WTC11 (cell line): Measurements from ENCODE around the gene MIAT. TPM values are rescaled to one million over a fixed set of nuclear protein-coding genes. Genes with fewer than 3 reads are reported as not detected.
A peak's percentile ranks its signal among the peaks of the same experiment; 100 is the strongest.

Source experiments
- ATAC-seq: fragments of 200-7000 bp; cut with Tn5 transposase; 2 replicates; pipeline ENCODE4 v1.10.0; 2021; ENCODE audit warnings: mild to moderate bottlenecking, moderate library complexity
- CTCF ChIA-PET: fragments of 300-600 bp; sonication (Branson Sonifier 250); formaldehyde crosslinking; loops from one replicate; lab custom pipeline; 2021; ENCODE audit warnings: antibody characterized with exemption; lab: Charles Lee
- POLR2A ChIA-PET: fragments of 350-600 bp; sonication (Branson Sonifier 250); formaldehyde crosslinking; loops from one replicate; lab custom pipeline; 2021; ENCODE audit warnings: antibody characterized with exemption; lab: Charles Lee
- DNase-seq: peaks from one replicate; pipeline ENCODE4 v3.0.0; 2021; ENCODE audit warnings: low spot score
- H3K27ac Mint-ChIP-seq: 2 replicates; pipeline ENCODE4 v1.8.0; 2021; ENCODE audit warnings: mixed read lengths
- H3K27me3 Mint-ChIP-seq: 2 replicates; pipeline ENCODE4 v1.8.0; 2021; ENCODE audit warnings: low read depth, mild to moderate bottlenecking, moderate library complexity, mixed read lengths
- H3K36me3 Mint-ChIP-seq: 2 replicates; pipeline ENCODE4 v1.8.0; 2021; ENCODE audit warnings: mixed read lengths
- H3K4me1 Mint-ChIP-seq: 2 replicates; pipeline ENCODE4 v1.8.0; 2022; ENCODE audit warnings: mixed read lengths
- H3K4me3 Mint-ChIP-seq: 2 replicates; pipeline ENCODE4 v1.8.0; 2021; ENCODE audit warnings: mild to moderate bottlenecking, moderate library complexity, mixed read lengths
- H3K9me3 Mint-ChIP-seq: 2 replicates; pipeline ENCODE4 v1.8.0; 2021; ENCODE audit warnings: mixed read lengths
- ELF4 ChIP-seq: sonication (generic); formaldehyde crosslinking; IDR thresholded peaks from 2 replicates; pipeline ENCODE4 v1.8.1; 2022; ENCODE audit warnings: low read depth, mild to moderate bottlenecking, moderate library complexity, missing genetic modification reagents
- ETV6 ChIP-seq: sonication (generic); formaldehyde crosslinking; IDR thresholded peaks from 2 replicates; pipeline ENCODE4 v1.8.1; 2022; ENCODE audit warnings: mild to moderate bottlenecking, missing genetic modification reagents
- JAZF1 ChIP-seq: fragments of 250-450 bp; sonication (Bioruptor Pico); IDR thresholded peaks from 2 replicates; pipeline ENCODE4 v1.9.0; 2021; ENCODE audit warnings: moderate library complexity, mild to moderate bottlenecking, inconsistent platforms
- RELA ChIP-seq: sonication (generic); formaldehyde crosslinking; IDR thresholded peaks from 2 replicates; pipeline ENCODE4 v1.8.1; 2022; ENCODE audit warnings: missing genetic modification reagents, mild to moderate bottlenecking, borderline replicate concordance
- TP53 ChIP-seq: sonication (generic); formaldehyde crosslinking; IDR thresholded peaks from 2 replicates; pipeline ENCODE4 v1.8.1; 2023; ENCODE audit warnings: mild to moderate bottlenecking, missing genetic modification reagents
- ZBTB21 ChIP-seq: sonication (generic); formaldehyde crosslinking; IDR thresholded peaks from 2 replicates; pipeline ENCODE4 v1.8.1; 2023; ENCODE audit warnings: mild to moderate bottlenecking, missing genetic modification reagents, borderline replicate concordance
- ZNF317 ChIP-seq: sonication (generic); formaldehyde crosslinking; IDR thresholded peaks from 2 replicates; pipeline ENCODE4 v1.8.1; 2023; ENCODE audit warnings: low read depth, mild to moderate bottlenecking, moderate library complexity, missing genetic modification reagents, borderline replicate concordance
- ZNF416 ChIP-seq: fragments of 250-450 bp; sonication (Bioruptor Pico); IDR thresholded peaks from 2 replicates; pipeline ENCODE4 v1.9.0; 2021; ENCODE audit warnings: mild to moderate bottlenecking, inconsistent platforms
- total RNA-seq: library from RNA; stranded (reverse); gene quantifications from 3 replicates; pipeline ENCODE4 v1.2.3, GENCODE V29; 2021
- TF ChIP-seq, protein P1 (sequence below): fragments of 200-600 bp; IDR thresholded peaks from 2 replicates; pipeline ENCODE4 v1.8.0; 2022; ENCODE audit warnings: antibody characterized with exemption
- TF ChIP-seq, protein P2 (sequence below): sonication (generic); formaldehyde crosslinking; IDR thresholded peaks from 2 replicates; pipeline ENCODE4 v1.8.1; 2022; ENCODE audit warnings: mild to moderate bottlenecking, moderate library complexity, missing genetic modification reagents
- TF ChIP-seq, protein P3 (sequence below): sonication (generic); formaldehyde crosslinking; IDR thresholded peaks from 2 replicates; pipeline ENCODE4 v1.8.0; 2022; ENCODE audit warnings: mild to moderate bottlenecking, missing genetic modification reagents
- TF ChIP-seq, protein P4 (sequence below): sonication (generic); formaldehyde crosslinking; IDR thresholded peaks from 2 replicates; pipeline ENCODE4 v1.8.1; 2023; ENCODE audit warnings: mild to moderate bottlenecking, moderate library complexity, missing genetic modification reagents
- TF ChIP-seq, protein P5 (sequence below): sonication (generic); formaldehyde crosslinking; IDR thresholded peaks from 2 replicates; pipeline ENCODE4 v1.8.1; 2022; ENCODE audit warnings: low read depth, missing genetic modification reagents, borderline replicate concordance
- TF ChIP-seq, protein P6 (sequence below): sonication (generic); formaldehyde crosslinking; conservative IDR thresholded peaks from 2 replicates; pipeline ENCODE4 v1.8.1; 2022; ENCODE audit warnings: mild to moderate bottlenecking, missing genetic modification reagents
- TF ChIP-seq, protein P7 (sequence below): sonication (generic); formaldehyde crosslinking; IDR thresholded peaks from 2 replicates; pipeline ENCODE4 v1.8.0; 2022; ENCODE audit warnings: mild to moderate bottlenecking, missing genetic modification reagents

The MIAT gene
- total RNA-seq, 1 experiment from 2014 or later, result 50.7 TPM

DNA sequence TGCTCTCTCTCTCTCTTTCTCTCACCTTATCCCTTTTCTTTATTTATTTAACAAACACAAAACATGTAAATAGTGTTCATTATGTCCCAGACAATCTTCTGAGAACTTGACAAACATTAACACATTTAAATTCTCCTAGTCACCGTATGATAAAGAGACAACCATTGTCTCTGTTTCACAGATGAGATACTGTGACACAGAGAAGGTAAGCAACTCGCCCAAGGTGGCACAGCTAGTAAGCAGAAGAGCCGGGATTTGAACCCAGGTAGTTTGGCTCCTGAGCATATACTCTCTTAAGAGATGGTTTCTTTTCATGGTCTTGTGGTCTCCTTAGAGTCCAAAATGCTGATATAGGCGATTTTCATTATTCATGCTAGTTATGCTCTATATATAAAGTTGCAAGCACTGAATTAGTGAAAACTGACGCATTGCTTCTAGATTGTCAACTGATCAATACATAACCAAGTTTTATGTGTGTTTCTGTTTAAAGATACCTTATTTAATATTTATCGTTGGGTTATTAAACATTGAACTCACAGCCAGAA, 58.1 kb downstream of the MIAT start (continued):
- TF ChIP-seq, protein P1, sequence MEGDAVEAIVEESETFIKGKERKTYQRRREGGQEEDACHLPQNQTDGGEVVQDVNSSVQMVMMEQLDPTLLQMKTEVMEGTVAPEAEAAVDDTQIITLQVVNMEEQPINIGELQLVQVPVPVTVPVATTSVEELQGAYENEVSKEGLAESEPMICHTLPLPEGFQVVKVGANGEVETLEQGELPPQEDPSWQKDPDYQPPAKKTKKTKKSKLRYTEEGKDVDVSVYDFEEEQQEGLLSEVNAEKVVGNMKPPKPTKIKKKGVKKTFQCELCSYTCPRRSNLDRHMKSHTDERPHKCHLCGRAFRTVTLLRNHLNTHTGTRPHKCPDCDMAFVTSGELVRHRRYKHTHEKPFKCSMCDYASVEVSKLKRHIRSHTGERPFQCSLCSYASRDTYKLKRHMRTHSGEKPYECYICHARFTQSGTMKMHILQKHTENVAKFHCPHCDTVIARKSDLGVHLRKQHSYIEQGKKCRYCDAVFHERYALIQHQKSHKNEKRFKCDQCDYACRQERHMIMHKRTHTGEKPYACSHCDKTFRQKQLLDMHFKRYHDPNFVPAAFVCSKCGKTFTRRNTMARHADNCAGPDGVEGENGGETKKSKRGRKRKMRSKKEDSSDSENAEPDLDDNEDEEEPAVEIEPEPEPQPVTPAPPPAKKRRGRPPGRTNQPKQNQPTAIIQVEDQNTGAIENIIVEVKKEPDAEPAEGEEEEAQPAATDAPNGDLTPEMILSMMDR, result no peak
- TF ChIP-seq RELA (CRISPR knock-in tag), result no peak
- TF ChIP-seq, all 79 proteins: peak for 0

DNA sequence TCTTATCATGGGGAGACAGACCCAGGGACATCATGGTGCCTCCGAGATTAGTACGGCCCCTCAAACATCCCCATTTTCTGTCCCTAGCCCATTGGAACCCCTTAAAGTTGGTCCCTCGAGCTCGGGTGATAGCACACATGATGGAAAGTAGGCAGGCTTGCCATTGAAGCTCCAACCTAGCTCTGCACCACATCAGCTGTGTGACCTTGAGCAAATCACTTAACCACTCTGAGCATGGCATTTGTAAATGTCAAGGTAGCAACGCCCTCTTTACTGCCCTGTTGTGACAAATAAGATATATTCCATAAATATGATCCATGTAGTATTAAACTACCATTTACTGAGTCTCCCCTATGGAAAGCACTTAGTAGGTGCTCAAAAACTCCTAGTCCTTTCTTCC, 61.1 kb downstream of the MIAT start:
- Mint-ChIP-seq H3K27me3 (no peaks in the 10 kb centered on the region), H3K9me3 (no peaks in the 10 kb centered on the region), H3K4me1 (peaks cover 9% of the 10 kb centered on the region), H3K36me3 (no peaks in the 10 kb centered on the region), H3K27ac (no peak overlapping the region; the same call in 1 of the 2 replicates), H3K4me3 (no peak overlapping the region)
- POLR2A ChIA-PET, result no interaction called here
- CTCF ChIA-PET, result interaction anchor here (0.6 kb wide), 1 partner anchor 654 kb away, joined by 3 read pairs; no protein-coding TSS in a partner anchor
- ATAC-seq, result no peak
- TF ChIP-seq ETV6 (CRISPR knock-in tag) (no peak), JAZF1 (CRISPR knock-in tag) (no peak), ELF4 (CRISPR knock-in tag) (no peak)
- TF ChIP-seq, protein P2, sequence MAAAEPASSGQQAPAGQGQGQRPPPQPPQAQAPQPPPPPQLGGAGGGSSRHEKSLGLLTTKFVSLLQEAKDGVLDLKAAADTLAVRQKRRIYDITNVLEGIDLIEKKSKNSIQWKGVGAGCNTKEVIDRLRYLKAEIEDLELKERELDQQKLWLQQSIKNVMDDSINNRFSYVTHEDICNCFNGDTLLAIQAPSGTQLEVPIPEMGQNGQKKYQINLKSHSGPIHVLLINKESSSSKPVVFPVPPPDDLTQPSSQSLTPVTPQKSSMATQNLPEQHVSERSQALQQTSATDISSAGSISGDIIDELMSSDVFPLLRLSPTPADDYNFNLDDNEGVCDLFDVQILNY (CRISPR knock-in tag), result no peak
- TF ChIP-seq, protein P3, sequence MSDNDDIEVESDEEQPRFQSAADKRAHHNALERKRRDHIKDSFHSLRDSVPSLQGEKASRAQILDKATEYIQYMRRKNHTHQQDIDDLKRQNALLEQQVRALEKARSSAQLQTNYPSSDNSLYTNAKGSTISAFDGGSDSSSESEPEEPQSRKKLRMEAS, result no peak
- TF ChIP-seq, protein P4, sequence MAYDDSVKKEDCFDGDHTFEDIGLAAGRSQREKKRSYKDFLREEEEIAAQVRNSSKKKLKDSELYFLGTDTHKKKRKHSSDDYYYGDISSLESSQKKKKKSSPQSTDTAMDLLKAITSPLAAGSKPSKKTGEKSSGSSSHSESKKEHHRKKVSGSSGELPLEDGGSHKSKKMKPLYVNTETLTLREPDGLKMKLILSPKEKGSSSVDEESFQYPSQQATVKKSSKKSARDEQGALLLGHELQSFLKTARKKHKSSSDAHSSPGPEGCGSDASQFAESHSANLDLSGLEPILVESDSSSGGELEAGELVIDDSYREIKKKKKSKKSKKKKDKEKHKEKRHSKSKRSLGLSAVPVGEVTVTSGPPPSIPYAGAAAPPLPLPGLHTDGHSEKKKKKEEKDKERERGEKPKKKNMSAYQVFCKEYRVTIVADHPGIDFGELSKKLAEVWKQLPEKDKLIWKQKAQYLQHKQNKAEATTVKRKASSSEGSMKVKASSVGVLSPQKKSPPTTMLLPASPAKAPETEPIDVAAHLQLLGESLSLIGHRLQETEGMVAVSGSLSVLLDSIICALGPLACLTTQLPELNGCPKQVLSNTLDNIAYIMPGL, result no peak
- TF ChIP-seq, protein P5, sequence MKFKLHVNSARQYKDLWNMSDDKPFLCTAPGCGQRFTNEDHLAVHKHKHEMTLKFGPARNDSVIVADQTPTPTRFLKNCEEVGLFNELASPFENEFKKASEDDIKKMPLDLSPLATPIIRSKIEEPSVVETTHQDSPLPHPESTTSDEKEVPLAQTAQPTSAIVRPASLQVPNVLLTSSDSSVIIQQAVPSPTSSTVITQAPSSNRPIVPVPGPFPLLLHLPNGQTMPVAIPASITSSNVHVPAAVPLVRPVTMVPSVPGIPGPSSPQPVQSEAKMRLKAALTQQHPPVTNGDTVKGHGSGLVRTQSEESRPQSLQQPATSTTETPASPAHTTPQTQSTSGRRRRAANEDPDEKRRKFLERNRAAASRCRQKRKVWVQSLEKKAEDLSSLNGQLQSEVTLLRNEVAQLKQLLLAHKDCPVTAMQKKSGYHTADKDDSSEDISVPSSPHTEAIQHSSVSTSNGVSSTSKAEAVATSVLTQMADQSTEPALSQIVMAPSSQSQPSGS (CRISPR knock-in tag), result no peak
- TF ChIP-seq, protein P6, sequence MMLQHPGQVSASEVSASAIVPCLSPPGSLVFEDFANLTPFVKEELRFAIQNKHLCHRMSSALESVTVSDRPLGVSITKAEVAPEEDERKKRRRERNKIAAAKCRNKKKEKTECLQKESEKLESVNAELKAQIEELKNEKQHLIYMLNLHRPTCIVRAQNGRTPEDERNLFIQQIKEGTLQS, result no peak
- TF ChIP-seq, all 79 proteins: peak for 0
- no peak for DNase-seq

DNA sequence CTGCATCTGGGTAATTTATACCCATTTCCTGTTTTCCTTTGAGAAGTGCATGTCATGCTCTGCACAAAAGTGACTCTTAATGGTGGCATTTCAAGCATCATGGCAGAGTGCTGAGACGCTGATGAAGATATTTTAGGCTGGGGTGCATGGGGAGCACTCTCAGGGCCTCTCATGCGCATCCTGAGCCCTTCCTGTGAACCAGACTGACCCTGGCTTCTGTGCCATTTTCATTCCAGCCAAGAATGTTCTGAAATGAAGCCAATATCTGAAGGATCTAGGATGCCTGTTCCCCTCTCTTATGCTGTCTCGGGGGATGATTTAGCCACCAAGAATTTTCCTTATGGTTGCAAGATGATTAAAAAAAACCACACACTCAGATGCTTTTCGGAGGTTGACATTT, 61.5 kb downstream of the MIAT start:
- DNase-seq (no peak), ATAC-seq (no peak)
- ChIA-PET CTCF (interaction anchor here (0.6 kb wide), 1 partner anchor 653 kb away, joined by 3 read pairs; no protein-coding TSS in a partner anchor), POLR2A (no interaction called here)
- Mint-ChIP-seq H3K36me3 (no peaks in the 10 kb centered on the region), H3K4me1 (peaks cover 9% of the 10 kb centered on the region), H3K27ac (peak overlapping the region; percentile 26; the same call in 1 of the 2 replicates), H3K4me3 (no peak overlapping the region), H3K9me3 (no peaks in the 10 kb centered on the region), H3K27me3 (no peaks in the 10 kb centered on the region; the same call in 1 of the 2 replicates)
- TF ChIP-seq ZNF317 (CRISPR knock-in tag) (no peak), TP53 (CRISPR knock-in tag) (no peak), ZBTB21 (CRISPR knock-in tag) (no peak), ZNF416 (no peak)
- TF ChIP-seq, protein P7, sequence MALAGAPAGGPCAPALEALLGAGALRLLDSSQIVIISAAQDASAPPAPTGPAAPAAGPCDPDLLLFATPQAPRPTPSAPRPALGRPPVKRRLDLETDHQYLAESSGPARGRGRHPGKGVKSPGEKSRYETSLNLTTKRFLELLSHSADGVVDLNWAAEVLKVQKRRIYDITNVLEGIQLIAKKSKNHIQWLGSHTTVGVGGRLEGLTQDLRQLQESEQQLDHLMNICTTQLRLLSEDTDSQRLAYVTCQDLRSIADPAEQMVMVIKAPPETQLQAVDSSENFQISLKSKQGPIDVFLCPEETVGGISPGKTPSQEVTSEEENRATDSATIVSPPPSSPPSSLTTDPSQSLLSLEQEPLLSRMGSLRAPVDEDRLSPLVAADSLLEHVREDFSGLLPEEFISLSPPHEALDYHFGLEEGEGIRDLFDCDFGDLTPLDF (CRISPR knock-in tag), result no peak
